ENCODE results near the gene ARFRP1. TPM values are rescaled to one million over a fixed set of nuclear protein-coding genes. Genes with fewer than 3 reads are reported as not detected.
A peak's percentile ranks its signal among the peaks of the same experiment; 100 is the strongest.

ARFRP1 gene
- total RNA-seq, 1 experiment from 2014 or later, result 119 TPM

- Histone ChIP-seq H3K4me3 (ENCODE audit: low read depth, low read length) (peak overlapping the region; percentile 96), H3K36me3 (ENCODE audit: control insufficient read depth, insufficient read depth, low read length) (peaks cover 19% of the 10 kb centered on the region), H3K9me3 (peaks cover 2% of the 10 kb centered on the region; the same call in 1 of the 2 replicates), H3K27me3 (replicated peaks; ENCODE audit: control insufficient read depth, insufficient read depth, low read length) (no peaks in the 10 kb centered on the region), H3K4me1 (peaks cover 14% of the 10 kb centered on the region)
- Mint-ChIP-seq H3K36me3 (ENCODE audit: insufficient read depth, unreplicated experiment) (peaks cover 100% of the 10 kb centered on the region), H3K4me3 (ENCODE audit: unreplicated experiment) (peak overlapping the region; percentile 87), H3K27ac (ENCODE audit: unreplicated experiment) (peak overlapping the region; percentile 84), H3K4me1 (ENCODE audit: low read depth, unreplicated experiment) (peaks cover 16% of the 10 kb centered on the region), H3K27me3 (ENCODE audit: insufficient read depth, unreplicated experiment) (no peaks in the 10 kb centered on the region), H3K9me3 (ENCODE audit: unreplicated experiment) (peaks cover 3% of the 10 kb centered on the region)
- DNase-seq, result peak; percentile 81 to 86
- ChIA-PET CTCF (interaction anchor here (0.6 to 3.0 kb wide), 12 partner anchors 8 to 268 kb away, joined by 3 to 25 read pairs (median 4); partner anchors contain the start of genes PTK6, TPD52L2 and UCKL1), POLR2A (interaction anchor here (0.5 to 1.9 kb wide), 12 partner anchors 8 to 250 kb away, joined by 3 to 33 read pairs (median 4); partner anchors contain the start of genes HELZ2, LIME1, SLC2A4RG and TPD52L2)
- no TSS peak for BruUV-seq (replicated peaks)
- TF ChIP-seq, protein P1, sequence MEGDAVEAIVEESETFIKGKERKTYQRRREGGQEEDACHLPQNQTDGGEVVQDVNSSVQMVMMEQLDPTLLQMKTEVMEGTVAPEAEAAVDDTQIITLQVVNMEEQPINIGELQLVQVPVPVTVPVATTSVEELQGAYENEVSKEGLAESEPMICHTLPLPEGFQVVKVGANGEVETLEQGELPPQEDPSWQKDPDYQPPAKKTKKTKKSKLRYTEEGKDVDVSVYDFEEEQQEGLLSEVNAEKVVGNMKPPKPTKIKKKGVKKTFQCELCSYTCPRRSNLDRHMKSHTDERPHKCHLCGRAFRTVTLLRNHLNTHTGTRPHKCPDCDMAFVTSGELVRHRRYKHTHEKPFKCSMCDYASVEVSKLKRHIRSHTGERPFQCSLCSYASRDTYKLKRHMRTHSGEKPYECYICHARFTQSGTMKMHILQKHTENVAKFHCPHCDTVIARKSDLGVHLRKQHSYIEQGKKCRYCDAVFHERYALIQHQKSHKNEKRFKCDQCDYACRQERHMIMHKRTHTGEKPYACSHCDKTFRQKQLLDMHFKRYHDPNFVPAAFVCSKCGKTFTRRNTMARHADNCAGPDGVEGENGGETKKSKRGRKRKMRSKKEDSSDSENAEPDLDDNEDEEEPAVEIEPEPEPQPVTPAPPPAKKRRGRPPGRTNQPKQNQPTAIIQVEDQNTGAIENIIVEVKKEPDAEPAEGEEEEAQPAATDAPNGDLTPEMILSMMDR (IDR thresholded peaks at IDR 0.05; ENCODE audit: insufficient read depth in 1 of 2, low read depth in 1 of 2, low read length in 1 of 2, severe bottlenecking in 1 of 2, unreplicated experiment in 1 of 2), result peak; percentile 39 to 92
- intact Hi-C loops (cut with micrococcal nuclease; ENCODE audit: unreplicated experiment), result loop anchor here (1.0 to 2.0 kb wide), 3 partner anchors 34 to 250 kb away; partner anchors contain the start of genes TPD52L2 and UCKL1
These were observed 771 bp downstream of the ARFRP1 start for GRCh38 chr20:63706852-63707557.

DNA sequence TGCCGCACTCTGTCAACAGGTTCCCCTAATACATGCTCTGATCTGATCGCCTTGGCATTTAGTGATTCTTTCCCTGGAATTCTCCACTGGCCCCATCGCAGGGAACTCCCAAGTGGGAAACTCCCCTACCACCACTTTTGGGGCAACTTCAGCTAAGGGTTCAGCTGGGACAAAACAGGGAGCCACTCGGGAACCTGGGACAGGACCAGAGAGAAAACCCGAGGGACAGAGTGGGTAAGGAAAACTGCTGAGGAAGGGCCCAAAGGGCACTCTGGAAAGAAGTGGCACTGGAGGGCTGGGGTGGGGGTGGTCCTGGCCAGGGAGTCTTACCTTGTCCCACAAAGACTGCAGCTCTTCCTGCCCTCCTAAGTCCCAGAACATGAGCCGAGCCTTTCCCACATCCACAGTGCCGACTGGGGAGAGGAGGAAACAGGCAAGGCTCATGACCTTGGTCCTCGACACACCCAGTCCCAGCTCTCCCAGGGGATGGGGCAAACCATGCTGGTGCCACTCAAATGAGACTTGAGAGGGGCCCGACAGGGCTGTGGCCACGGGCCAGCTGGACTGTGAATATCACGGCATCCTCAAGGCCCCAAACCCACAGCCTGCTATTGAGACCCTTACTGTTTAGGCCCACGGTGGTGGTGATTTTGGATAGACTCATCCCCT, 1.6 kb downstream of the ARFRP1 start:
- peak overlapping the region; percentile 87 for H3K4me3 Mint-ChIP-seq (ENCODE audit: unreplicated experiment)

More for the DNA sequence above, 1.6 kb downstream of the ARFRP1 start:
- CTCF ChIA-PET, result interaction anchor here (1.3 to 3.0 kb wide), 2 partner anchors 35 to 42 kb away, joined by 3 to 25 read pairs; no protein-coding TSS in a partner anchor
- H3K4me3 ChIP-seq (ENCODE audit: low read depth, low read length), result peak overlapping the region; percentile 96
- TF ChIP-seq, protein P1 (IDR thresholded peaks at IDR 0.05; ENCODE audit: insufficient read depth in 1 of 2, low read depth in 1 of 2, low read length in 1 of 2, severe bottlenecking in 1 of 2, unreplicated experiment in 1 of 2), result no peak
- Mint-ChIP-seq H3K27ac (ENCODE audit: unreplicated experiment) (peak overlapping the region; percentile 84), H3K36me3 (ENCODE audit: insufficient read depth, unreplicated experiment) (peaks cover 100% of the 10 kb centered on the region), H3K27me3 (ENCODE audit: insufficient read depth, unreplicated experiment) (no peaks in the 10 kb centered on the region), H3K4me1 (ENCODE audit: low read depth, unreplicated experiment) (peaks cover 16% of the 10 kb centered on the region), H3K9me3 (ENCODE audit: unreplicated experiment) (no peaks in the 10 kb centered on the region)
- DNase-seq, result no peak
- peaks cover 18% of the 10 kb centered on the region for H3K36me3 ChIP-seq (ENCODE audit: control insufficient read depth, insufficient read depth, low read length)
- POLR2A ChIA-PET, result no interaction called here
- H3K9me3 ChIP-seq, result no peaks in the 10 kb centered on the region
- H3K4me1 ChIP-seq, result peaks cover 14% of the 10 kb centered on the region
- H3K27me3 ChIP-seq (replicated peaks; ENCODE audit: control insufficient read depth, insufficient read depth, low read length), result no peaks in the 10 kb centered on the region
- intact Hi-C loops (cut with micrococcal nuclease; ENCODE audit: unreplicated experiment), result loop anchor here (2.0 kb wide), 1 partner anchor 251 kb away; the partner anchor contains the start of gene UCKL1
- TSS peak; percentile 32 for BruUV-seq (replicated peaks)

Measured in Caco-2 (cell line).